ENCODE measurements around the gene NES.

DNA sequence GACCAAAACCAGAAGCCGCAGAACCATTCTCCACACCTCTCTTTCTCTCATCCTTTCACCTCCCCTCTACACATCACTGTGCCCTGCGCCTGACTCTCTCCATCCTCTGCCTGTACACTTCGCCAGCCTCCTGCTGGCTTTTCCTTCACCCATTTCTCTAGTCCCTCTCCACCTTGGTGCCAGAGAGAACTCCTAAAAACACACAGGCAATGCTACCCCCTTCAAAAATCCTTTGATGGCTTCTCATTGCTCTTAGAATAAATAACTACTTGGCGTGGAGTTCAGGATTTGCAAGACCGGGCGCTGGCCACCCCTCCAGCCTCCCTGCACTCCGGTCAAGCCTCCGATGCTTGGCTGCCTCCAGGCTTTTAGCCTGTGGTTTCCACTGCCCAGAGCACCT lies 19.5 kb upstream of the NES start:
- TF ChIP-seq CTCF (IDR thresholded peaks at IDR 0.05; ENCODE audit: low read depth, low read length, missing input control) (no peak), ZBTB33 (IDR thresholded peaks at IDR 0.05) (no peak), GABPA (IDR thresholded peaks at IDR 0.05 in 1 of 2, conservative IDR thresholded peaks at IDR 0.05 in 1 of 2) (no peak), EGR1 (IDR thresholded peaks at IDR 0.05; ENCODE audit: low read depth in 2 of 2) (no peak), TAF1 (conservative IDR thresholded peaks at IDR 0.05) (no peak), REST (IDR thresholded peaks at IDR 0.05) (no peak), RXRA (IDR thresholded peaks at IDR 0.05) (no peak)
